ENCODE data around the gene FHIT.

DNA sequence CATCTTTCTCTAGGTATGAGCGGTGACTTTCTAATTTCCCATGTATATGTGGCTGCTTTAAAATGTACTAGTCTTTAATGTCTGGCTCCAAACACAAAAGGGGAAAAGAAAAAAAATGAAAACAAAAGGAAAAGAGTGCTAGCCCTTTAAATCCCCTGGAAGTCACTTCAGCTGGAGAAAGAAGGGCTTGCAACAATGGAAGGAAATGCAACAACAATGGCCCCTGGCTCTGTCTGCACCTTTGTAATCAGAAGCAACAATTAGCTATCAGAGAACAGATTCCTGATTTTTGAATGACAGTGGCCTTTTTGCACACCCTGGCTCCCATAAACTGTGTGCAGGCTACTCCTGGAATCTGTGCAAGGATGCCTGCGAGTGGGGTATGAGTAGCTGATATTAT is 591.2 kb downstream of the FHIT start:
- no peak for TF ChIP-seq RAD51 (IDR thresholded peaks at IDR 0.05)
- no peak for TF ChIP-seq NFYA (IDR thresholded peaks at IDR 0.05; ENCODE audit: borderline replicate concordance, low read depth, low read length)
- no peak for TF ChIP-seq NFXL1 (IDR thresholded peaks at IDR 0.05; ENCODE audit: borderline replicate concordance)
- TF ChIP-seq, protein P1, sequence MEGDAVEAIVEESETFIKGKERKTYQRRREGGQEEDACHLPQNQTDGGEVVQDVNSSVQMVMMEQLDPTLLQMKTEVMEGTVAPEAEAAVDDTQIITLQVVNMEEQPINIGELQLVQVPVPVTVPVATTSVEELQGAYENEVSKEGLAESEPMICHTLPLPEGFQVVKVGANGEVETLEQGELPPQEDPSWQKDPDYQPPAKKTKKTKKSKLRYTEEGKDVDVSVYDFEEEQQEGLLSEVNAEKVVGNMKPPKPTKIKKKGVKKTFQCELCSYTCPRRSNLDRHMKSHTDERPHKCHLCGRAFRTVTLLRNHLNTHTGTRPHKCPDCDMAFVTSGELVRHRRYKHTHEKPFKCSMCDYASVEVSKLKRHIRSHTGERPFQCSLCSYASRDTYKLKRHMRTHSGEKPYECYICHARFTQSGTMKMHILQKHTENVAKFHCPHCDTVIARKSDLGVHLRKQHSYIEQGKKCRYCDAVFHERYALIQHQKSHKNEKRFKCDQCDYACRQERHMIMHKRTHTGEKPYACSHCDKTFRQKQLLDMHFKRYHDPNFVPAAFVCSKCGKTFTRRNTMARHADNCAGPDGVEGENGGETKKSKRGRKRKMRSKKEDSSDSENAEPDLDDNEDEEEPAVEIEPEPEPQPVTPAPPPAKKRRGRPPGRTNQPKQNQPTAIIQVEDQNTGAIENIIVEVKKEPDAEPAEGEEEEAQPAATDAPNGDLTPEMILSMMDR (IDR thresholded peaks at IDR 0.05 in 2 of 3, conservative IDR thresholded peaks at IDR 0.05 in 1 of 3; ENCODE audit: control insufficient read depth in 2 of 3, extremely low read depth in 1 of 3, insufficient read depth in 1 of 3, low read depth in 3 of 3, low read length in 3 of 3) = no peak
- no peak for TF ChIP-seq BHLHE40 (IDR thresholded peaks at IDR 0.05; ENCODE audit: borderline replicate concordance in 1 of 2, low read depth in 2 of 2, low read length in 1 of 2)
- no peak for TF ChIP-seq POLR2A (IDR thresholded peaks at IDR 0.05; ENCODE audit: low read depth, low read length)
- no peak for TF ChIP-seq STAT1 (conservative IDR thresholded peaks at IDR 0.05)
- no peak for TF ChIP-seq RBBP5 (conservative IDR thresholded peaks at IDR 0.05)
- no peak for TF ChIP-seq ZNF207 (IDR thresholded peaks at IDR 0.05; ENCODE audit: borderline replicate concordance)
- TF ChIP-seq, protein P2, sequence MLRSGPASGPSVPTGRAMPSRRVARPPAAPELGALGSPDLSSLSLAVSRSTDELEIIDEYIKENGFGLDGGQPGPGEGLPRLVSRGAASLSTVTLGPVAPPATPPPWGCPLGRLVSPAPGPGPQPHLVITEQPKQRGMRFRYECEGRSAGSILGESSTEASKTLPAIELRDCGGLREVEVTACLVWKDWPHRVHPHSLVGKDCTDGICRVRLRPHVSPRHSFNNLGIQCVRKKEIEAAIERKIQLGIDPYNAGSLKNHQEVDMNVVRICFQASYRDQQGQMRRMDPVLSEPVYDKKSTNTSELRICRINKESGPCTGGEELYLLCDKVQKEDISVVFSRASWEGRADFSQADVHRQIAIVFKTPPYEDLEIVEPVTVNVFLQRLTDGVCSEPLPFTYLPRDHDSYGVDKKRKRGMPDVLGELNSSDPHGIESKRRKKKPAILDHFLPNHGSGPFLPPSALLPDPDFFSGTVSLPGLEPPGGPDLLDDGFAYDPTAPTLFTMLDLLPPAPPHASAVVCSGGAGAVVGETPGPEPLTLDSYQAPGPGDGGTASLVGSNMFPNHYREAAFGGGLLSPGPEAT (IDR thresholded peaks at IDR 0.05; ENCODE audit: low read depth) = no peak
- TF ChIP-seq, protein P3, sequence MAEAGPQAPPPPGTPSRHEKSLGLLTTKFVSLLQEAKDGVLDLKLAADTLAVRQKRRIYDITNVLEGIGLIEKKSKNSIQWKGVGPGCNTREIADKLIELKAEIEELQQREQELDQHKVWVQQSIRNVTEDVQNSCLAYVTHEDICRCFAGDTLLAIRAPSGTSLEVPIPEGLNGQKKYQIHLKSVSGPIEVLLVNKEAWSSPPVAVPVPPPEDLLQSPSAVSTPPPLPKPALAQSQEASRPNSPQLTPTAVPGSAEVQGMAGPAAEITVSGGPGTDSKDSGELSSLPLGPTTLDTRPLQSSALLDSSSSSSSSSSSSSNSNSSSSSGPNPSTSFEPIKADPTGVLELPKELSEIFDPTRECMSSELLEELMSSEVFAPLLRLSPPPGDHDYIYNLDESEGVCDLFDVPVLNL (IDR thresholded peaks at IDR 0.05; ENCODE audit: low read depth, low read length) = no peak
- TF ChIP-seq POLR2AphosphoS2 (IDR thresholded peaks at IDR 0.05; ENCODE audit: low read depth, low read length) = no peak
